H9 (cell line): ENCODE data around the gene AGMO. TPM values are rescaled to one million over a fixed set of nuclear protein-coding genes. Genes with fewer than 3 reads are reported as not detected.

Experiments used
- DNase-seq: peaks from one replicate; pipeline ENCODE4 v3.0.0-alpha.2; 2017
- H2AFZ ChIP-seq: one replicate; pipeline ENCODE4 v1.6.1; 2013; ENCODE audit warnings: mild to moderate bottlenecking, low read length, control low read depth, moderate library complexity
- H2AK5ac ChIP-seq: 2 replicates; pipeline ENCODE4 v1.6.1; 2013; ENCODE audit warnings: low read length, control low read depth, mixed read lengths; ENCODE audit not compliant: insufficient read length
- H2BK120ac ChIP-seq: one replicate; pipeline ENCODE4 v1.6.1; 2013; ENCODE audit warnings: low read depth, mild to moderate bottlenecking, low read length, control low read depth, inconsistent platforms; ENCODE audit not compliant: poor library complexity, severe bottlenecking
- H2BK12ac ChIP-seq: 2 replicates; pipeline ENCODE4 v1.6.1; 2013; ENCODE audit warnings: low read length, control low read depth, mixed read lengths, low read depth; ENCODE audit not compliant: insufficient read length
- H2BK15ac ChIP-seq: 2 replicates; pipeline ENCODE4 v1.6.1; 2013; ENCODE audit warnings: low read depth, low read length, control low read depth
- H2BK20ac ChIP-seq: one replicate; pipeline ENCODE4 v1.6.1; 2013; ENCODE audit warnings: low read depth, mild to moderate bottlenecking, low read length, control low read depth, inconsistent platforms; ENCODE audit not compliant: poor library complexity, severe bottlenecking
- H2BK5ac ChIP-seq: 2 replicates; pipeline ENCODE4 v1.6.1; 2013; ENCODE audit warnings: low read length, control low read depth, mixed read lengths; ENCODE audit not compliant: insufficient read length
- H3K14ac ChIP-seq: 2 replicates; pipeline ENCODE4 v1.6.1; 2013; ENCODE audit warnings: low read length, control low read depth; ENCODE audit not compliant: insufficient read depth
- H3K18ac ChIP-seq: 2 replicates; pipeline ENCODE4 v1.6.1; 2013; ENCODE audit warnings: low read depth, mild to moderate bottlenecking, mixed read lengths, low read length, control low read depth; ENCODE audit not compliant: insufficient read length
- H3K23ac ChIP-seq: 2 replicates; pipeline ENCODE4 v1.6.1; 2013; ENCODE audit warnings: low read length, control low read depth, mixed read lengths, low read depth; ENCODE audit not compliant: insufficient read length
- H3K23me2 ChIP-seq: 2 replicates; pipeline ENCODE4 v1.6.1; 2013; ENCODE audit warnings: low read depth, mild to moderate bottlenecking, mixed read lengths, low read length, control low read depth; ENCODE audit not compliant: insufficient read length, poor library complexity, severe bottlenecking
- H3K27ac ChIP-seq: 2 replicates; pipeline ENCODE4 v1.5.1; 2013; ENCODE audit warnings: low read length, control low read depth, mixed read lengths, low read depth; ENCODE audit not compliant: insufficient read length
- H3K27me3 ChIP-seq: 2 replicates; pipeline ENCODE4 v1.6.1; 2013; ENCODE audit warnings: low read length, control low read depth, inconsistent platforms; ENCODE audit not compliant: insufficient read depth
- H3K4ac ChIP-seq: 2 replicates; pipeline ENCODE4 v1.6.1; 2013; ENCODE audit warnings: low read depth, mild to moderate bottlenecking, control low read depth, inconsistent platforms, low read length, moderate library complexity
- H3K4me1 ChIP-seq: 2 replicates; pipeline ENCODE4 v1.6.1; 2013; ENCODE audit warnings: low read length, control low read depth, inconsistent platforms; ENCODE audit not compliant: insufficient read depth
- H3K4me2 ChIP-seq: 2 replicates; pipeline ENCODE4 v1.6.1; 2013; ENCODE audit warnings: low read length, control low read depth, mixed read lengths; ENCODE audit not compliant: insufficient read length, insufficient read depth
- H3K56ac ChIP-seq: 2 replicates; pipeline ENCODE4 v1.6.1; 2013; ENCODE audit warnings: low read depth, mild to moderate bottlenecking, mixed read lengths, low read length, control low read depth; ENCODE audit not compliant: insufficient read length
- H3K79me1 ChIP-seq: 2 replicates; pipeline ENCODE4 v1.6.1; 2013; ENCODE audit warnings: low read depth, mild to moderate bottlenecking, moderate library complexity, low read length, control low read depth, inconsistent platforms; ENCODE audit not compliant: insufficient read depth, poor library complexity, severe bottlenecking
- H3K79me2 ChIP-seq: 2 replicates; pipeline ENCODE4 v1.6.1; 2013; ENCODE audit warnings: low read length, control low read depth, inconsistent platforms; ENCODE audit not compliant: insufficient read depth
- H3K9ac ChIP-seq: 2 replicates; pipeline ENCODE4 v1.6.1; 2013; ENCODE audit warnings: low read length, control low read depth, mixed read lengths; ENCODE audit not compliant: insufficient read length; ENCODE audit errors: extremely low read depth
- H3K9me3 ChIP-seq: one replicate; pipeline ENCODE4 v1.6.1; 2013; ENCODE audit warnings: low read depth, low read length, inconsistent platforms; ENCODE audit not compliant: control insufficient read depth
- H3T11ph ChIP-seq: one replicate; pipeline ENCODE4 v1.6.1; 2013; ENCODE audit warnings: mild to moderate bottlenecking, low read length, control low read depth, inconsistent platforms
- H4K20me1 ChIP-seq: one replicate; pipeline ENCODE4 v1.6.1; 2013; ENCODE audit not compliant: control insufficient read depth, insufficient read length, insufficient read depth
- H4K5ac ChIP-seq: 2 replicates; pipeline ENCODE4 v1.6.1; 2013; ENCODE audit warnings: low read depth, mild to moderate bottlenecking, mixed read lengths, low read length, control low read depth; ENCODE audit not compliant: insufficient read length
- H4K8ac ChIP-seq: replicated peaks from 2 replicates; pipeline ENCODE4 v1.6.1; 2013; ENCODE audit warnings: low read length, control low read depth, mixed read lengths, low read depth; ENCODE audit not compliant: insufficient read length
- H4K91ac ChIP-seq: 2 replicates; pipeline ENCODE4 v1.6.1; 2013; ENCODE audit warnings: low read depth, mild to moderate bottlenecking, moderate library complexity, mixed read lengths, low read length, control low read depth; ENCODE audit not compliant: insufficient read length
- H3K27ac Mint-ChIP-seq, 3 experiments: 2 replicates in 2 of 3; 3 replicates in 1 of 3; pipeline ENCODE4 v1.8.0; 2020 to 2021; ENCODE audit warnings: mixed read lengths in 3 of 3, mild to moderate bottlenecking in 1 of 3, moderate library complexity in 1 of 3
- H3K27me3 Mint-ChIP-seq: 2 replicates; pipeline ENCODE4 v1.8.0; 2021; ENCODE audit warnings: low read depth, mild to moderate bottlenecking, moderate library complexity, mixed read lengths
- H3K36me3 Mint-ChIP-seq, 3 experiments: 2 replicates in 2 of 3; 3 replicates in 1 of 3; pipeline ENCODE4 v1.8.0; 2020 to 2021; ENCODE audit warnings: low read depth in 3 of 3, mixed read lengths in 3 of 3; ENCODE audit not compliant: insufficient read depth in 1 of 3
- H3K4me1 Mint-ChIP-seq, 2 experiments: 2 replicates each; pipeline ENCODE4 v1.8.0; 2020; ENCODE audit warnings: mixed read lengths in 2 of 2
- H3K4me3 Mint-ChIP-seq, 2 experiments: 2 replicates in 1 of 2; 3 replicates in 1 of 2; pipeline ENCODE4 v1.8.0; 2020 to 2021; ENCODE audit warnings: mild to moderate bottlenecking in 2 of 2, mixed read lengths in 2 of 2, moderate library complexity in 1 of 2
- H3K9me3 Mint-ChIP-seq, 2 experiments: 2 replicates in 1 of 2; 3 replicates in 1 of 2; pipeline ENCODE4 v1.8.0; 2020; ENCODE audit warnings: mild to moderate bottlenecking in 2 of 2, mixed read lengths in 2 of 2, moderate library complexity in 1 of 2
- CTCF ChIP-seq: fragments of 200-600 bp; sonication (generic); conservative IDR thresholded peaks from 3 replicates; pipeline ENCODE4 v1.8.0; 2021; ENCODE audit warnings: antibody characterized with exemption, mild to moderate bottlenecking
- WGBS: extraction: QIAGEN DNeasy Blood & Tissue Kit; methylation state at CpG from one replicate; pipeline ENCODE4 v1.1.7; 2013; ENCODE audit warnings: missing lambda C conversion rate, low lambda C conversion rate, mixed read lengths; ENCODE audit not compliant: insufficient read length; ENCODE audit errors: extremely low coverage; 5-methylcytosine and 5-hydroxymethylcytosine counted together
- total RNA-seq: library from RNA; stranded (reverse); gene quantifications from 2 replicates; pipeline ENCODE4 v1.2.1, GENCODE V29; 2021

Gene AGMO
- total RNA-seq, 1 experiment from 2014 or later, result 0.70 TPM

GRCh38 chr7:15490291-15490690 is 71.5 kb downstream of the AGMO start:
- Histone ChIP-seq H3K56ac (no peak overlapping the region), H2BK120ac (no peak overlapping the region), H2BK15ac (no peak overlapping the region), H2BK5ac (no peak overlapping the region), H4K5ac (no peak overlapping the region), H3K14ac (no peak overlapping the region), H3K9ac (no peak overlapping the region), H3K9me3 (no peaks in the 10 kb centered on the region), H3T11ph (no peak overlapping the region), H4K8ac (no peak overlapping the region), H4K91ac (no peak overlapping the region), H3K27me3 (no peaks in the 10 kb centered on the region), H3K18ac (no peak overlapping the region), H3K4me2 (no peak overlapping the region), H2AFZ (no peak overlapping the region), H2BK20ac (no peak overlapping the region), H4K20me1 (no peaks in the 10 kb centered on the region), H2AK5ac (no peak overlapping the region), H3K4ac (no peak overlapping the region), H3K23me2 (no peaks in the 10 kb centered on the region), H3K4me1 (no peaks in the 10 kb centered on the region), H3K79me2 (no peaks in the 10 kb centered on the region), H3K23ac (no peak overlapping the region), H3K27ac (no peak overlapping the region), H3K79me1 (no peaks in the 10 kb centered on the region), H2BK12ac (no peak overlapping the region)
- Mint-ChIP-seq H3K4me1 (no peaks in the 10 kb centered on the region), H3K9me3 (no peaks in the 10 kb centered on the region), H3K27me3 (no peaks in the 10 kb centered on the region), H3K36me3 (no peaks in the 10 kb centered on the region; a peak in 2 of 7 replicates), H3K4me3 (no peak overlapping the region), H3K27ac (0 out of 7 replicates have a peak overlapping the region, but pooled peaks of 1 of the 3 experiments have one; percentile 21)
- no CpG with 5 or more reads among the region's 1 CpG for WGBS
- no peak for TF ChIP-seq CTCF
- no peak for DNase-seq
